Activated T-cell treated with anti-CD3 and anti-CD28 coated beads, Interleukin-2, amount 50 U/mL, for 1 hour (primary cell): ENCODE results near the gene TFEB.

Experiments
- DNase-seq: peaks from one replicate; pipeline ENCODE4 v3.0.0-alpha.2; 2020

The TFEB gene

DNA sequence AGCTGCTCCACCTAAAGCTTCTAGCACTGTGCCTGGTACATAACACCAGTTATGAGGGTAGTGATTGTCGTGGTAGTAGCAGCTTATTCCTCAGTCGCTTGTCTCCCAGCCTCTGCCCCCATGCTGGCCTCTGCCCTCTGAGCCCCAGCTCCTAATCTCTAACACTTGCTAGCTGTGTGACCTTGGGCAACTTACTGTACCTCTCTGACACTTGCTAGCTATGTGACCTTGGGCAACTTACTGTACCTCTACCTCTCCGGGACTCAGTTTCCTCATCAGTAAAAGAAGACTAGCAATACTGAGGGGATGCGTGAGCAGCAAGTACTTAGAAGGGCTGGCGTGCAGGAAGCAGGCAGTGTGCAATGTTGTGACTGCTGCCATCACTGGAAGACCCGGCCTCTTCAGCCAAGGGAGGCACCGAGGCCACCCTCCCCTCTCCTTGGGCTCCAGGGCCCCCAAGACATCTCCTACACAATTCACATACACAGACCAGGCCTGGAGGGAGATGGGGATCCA lies 87.3 kb downstream of the TFEB start:
- DNase-seq: no peak

- no peak for DNase-seq
These were observed 88.3 kb downstream of the TFEB start for GRCh38 chr6:41647061-41647511.

DNA sequence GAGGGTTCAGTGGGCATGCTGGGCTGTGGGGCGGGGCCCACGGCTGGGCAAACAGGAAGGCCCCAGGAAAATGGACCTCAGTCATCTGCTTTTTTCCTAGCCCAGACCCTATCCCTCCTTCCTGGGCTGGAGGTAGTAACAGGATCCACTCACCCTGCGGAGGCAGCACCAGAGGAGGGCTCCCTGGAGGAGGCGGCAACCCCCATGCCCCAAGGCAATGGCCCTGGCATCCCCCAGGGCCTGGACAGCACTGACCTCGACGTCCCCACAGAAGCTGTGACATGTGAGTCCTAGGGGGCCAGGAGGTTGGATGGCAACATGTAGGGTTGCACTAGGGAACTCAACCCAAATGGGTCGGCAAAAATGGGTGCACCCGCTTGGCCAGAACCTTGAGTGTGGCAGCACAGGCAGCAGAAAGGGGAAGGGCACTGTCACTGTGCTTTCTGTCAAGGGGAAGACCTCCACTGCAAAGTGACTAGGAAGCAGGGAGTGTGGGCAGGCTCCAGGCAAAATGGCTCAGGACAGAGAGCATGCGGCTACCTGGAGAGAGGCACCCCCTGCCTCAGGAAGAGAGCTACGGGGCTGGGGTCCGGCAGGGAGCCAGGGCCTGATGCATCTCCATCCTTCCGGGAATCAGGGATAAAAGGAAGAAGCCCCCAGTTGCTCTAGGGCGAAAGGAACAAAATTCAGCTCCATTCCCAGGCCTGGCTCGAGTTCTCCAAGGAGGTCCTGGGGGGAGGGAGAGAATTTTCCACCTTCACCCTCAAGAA lies 89.2 kb downstream of the TFEB start:
- no peak for DNase-seq

- DNase-seq: no peak
These were observed 90.3 kb downstream of the TFEB start for GRCh38 chr6:41645007-41645618.

DNA sequence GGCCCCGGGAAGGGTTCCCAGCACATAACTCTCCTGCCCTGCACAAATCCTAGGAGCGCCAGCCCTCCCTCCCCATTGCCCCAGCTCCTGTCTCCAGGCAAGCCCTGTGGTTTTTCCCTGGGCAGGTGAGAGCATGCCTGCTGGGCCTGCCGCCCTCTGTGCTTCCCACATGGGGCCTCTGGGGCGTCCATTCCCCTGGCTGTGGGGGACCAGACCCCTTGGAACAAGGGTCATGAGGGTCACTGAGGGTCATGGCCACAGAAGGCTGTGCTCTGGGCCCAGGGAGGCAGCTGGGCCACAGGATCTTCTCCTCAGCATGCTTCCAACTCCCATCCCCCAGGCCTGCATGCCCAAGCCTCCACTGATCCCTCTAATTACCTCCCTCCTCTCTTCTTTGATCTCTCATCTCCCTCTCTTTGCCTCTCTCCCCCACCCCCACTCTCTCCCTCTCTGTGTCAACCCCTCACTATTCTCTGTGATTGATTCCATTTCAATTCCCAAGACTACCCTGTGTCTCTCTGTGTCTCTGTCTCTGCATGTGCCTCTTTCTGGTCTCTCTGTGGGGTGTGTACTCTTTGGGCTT lies 91.0 kb downstream of the TFEB start:
- no peak for DNase-seq

- no peak for DNase-seq
These were observed 91.5 kb downstream of the TFEB start for GRCh38 chr6:41643899-41644269.

- DNase-seq: no peak
These were observed 92.2 kb downstream of the TFEB start for GRCh38 chr6:41642960-41643898.

- no peak for DNase-seq
These were observed 93.1 kb downstream of the TFEB start for GRCh38 chr6:41642090-41642959.

DNA sequence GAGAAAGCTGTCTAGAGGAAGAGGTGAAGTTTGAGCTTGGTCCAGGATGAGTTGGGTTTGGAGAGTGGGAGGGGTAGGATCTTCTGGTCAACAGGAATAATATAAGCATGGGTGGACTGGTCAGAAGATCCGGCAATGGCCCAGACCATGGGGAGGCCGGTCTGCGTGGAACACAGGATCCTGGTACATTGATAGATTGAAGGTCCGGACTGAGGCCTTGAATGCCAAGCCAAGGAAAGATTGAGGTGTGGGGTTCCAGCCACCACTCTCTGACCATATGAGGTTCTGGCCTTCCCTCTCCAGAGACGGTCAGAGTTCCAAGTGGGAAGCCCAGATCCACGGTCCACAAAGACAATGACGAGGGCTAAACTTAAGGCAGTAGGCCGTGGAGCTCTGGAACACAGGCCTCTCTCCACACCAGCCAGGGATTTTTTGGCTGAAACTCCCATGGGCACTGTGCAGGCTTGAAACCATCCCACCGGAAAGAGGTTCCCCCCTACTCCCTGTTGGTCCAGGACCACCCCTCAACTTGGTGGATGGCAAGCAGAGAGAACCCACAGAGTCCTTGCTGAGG lies 94.0 kb downstream of the TFEB start:
- no peak for DNase-seq

DNA sequence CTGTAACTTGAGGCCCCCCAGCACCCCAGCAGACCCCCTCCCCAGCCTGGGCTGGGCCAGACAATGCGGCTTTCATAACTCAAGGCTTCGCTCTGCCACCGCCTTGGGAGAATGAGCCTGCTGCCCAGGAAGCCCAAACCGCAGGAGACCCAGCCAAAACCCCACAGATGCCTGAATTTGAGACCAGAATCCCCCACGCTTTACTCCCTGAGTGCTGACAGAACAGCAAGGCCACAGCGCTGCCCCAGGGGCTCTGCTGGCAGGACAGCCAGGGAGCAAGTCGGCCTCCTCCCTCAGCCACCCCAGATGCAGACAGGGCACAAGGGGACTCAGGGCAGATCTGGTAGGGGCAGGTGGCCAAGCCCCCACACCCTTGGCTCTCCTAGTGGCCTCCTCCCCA lies 95.0 kb downstream of the TFEB start:
- DNase-seq: no peak

DNA sequence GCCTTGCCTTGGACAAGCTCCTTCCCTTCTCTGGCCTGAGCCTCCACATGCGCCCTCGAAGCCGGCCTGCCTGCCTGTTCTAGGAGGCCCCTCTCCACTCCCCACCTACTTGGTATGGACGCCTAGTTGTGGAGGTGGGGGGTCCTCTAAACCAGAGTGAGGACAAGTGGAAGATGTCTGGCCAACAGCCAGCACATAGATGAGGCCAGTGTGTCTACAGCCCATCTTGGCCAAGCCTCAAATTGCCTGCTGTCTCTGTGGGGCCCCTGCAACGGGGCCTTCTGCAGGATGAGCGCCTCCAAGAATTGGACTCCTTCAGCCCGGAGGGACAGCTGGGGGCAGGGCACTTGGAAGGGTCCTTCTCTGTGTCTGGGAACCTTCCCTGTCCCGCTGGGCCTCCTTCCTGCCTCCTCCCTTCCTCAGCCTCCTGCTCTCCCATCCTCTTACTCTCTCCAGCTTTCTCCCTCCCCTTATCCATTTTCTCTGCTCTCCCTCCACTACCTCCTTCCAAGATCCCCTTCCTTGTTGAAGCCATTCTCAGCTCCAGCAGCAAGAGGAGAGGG lies 95.5 kb downstream of the TFEB start:
- no peak for DNase-seq

GRCh38 chr6:41638935-41639808 lies 96.2 kb downstream of the TFEB start:
- no peak for DNase-seq

- no peak for DNase-seq
These were observed 97.1 kb downstream of the TFEB start, which contains the start of gene MDFI for GRCh38 chr6:41638002-41638934. TSS of gene MDFI (plus strand) at chr6:41638468. CDS start at chr6:41638750, 282 bp downstream.

- no peak for DNase-seq
These were observed 98.0 kb downstream of the TFEB start for GRCh38 chr6:41637194-41638001.

GRCh38 chr6:41636833-41637193 lies 98.6 kb downstream of the TFEB start:
- no peak for DNase-seq

DNA sequence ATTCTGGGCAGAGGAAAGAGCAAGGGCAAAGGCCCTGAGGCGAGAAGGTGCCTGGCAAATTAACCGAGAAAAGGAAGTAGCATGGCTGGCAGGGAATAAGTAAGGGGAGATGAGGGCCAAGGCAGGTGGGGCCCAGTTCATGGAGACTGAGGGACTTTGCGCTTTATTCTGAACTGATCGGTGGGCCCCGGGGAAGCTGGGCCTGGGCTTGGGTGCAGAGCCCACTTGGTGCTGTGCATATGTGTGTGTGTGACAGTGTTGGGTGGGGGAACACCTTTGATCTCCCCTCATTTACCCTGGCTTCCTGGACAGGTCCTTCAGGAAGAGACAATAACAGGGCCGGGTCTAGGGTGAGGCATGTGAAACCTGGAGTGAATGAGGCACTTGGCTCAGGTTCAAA lies 100.0 kb downstream of the TFEB start:
- no peak for DNase-seq

GRCh38 chr6:41634657-41635056 lies 100.8 kb downstream of the TFEB start:
- no peak for DNase-seq
